NAMALWA (cell line): ENCODE data around the gene PRMT7.

Experiments
- DNase-seq: peaks from one replicate; pipeline ENCODE4 v3.0.0-alpha.2; 2015; ENCODE audit warnings: low spot score

Gene PRMT7

GRCh38 chr16:68310774-68311511 lies at the start of gene PRMT7, which contains the start of gene SLC7A6OS:
Gene PRMT7 (plus strand): TSS chr16:68311019. CDS start chr16:68315980, 4,961 bp downstream.
Gene SLC7A6OS (minus strand): TSS chr16:68310946. CDS start chr16:68310926, 20 bp downstream.
- DNase-seq = peak; percentile 97

GRCh38 chr16:68263559-68264127 lies 47.2 kb upstream of the PRMT7 start:
- no peak for DNase-seq

- peak; percentile 91 for DNase-seq
Observed at GRCh38 chr16:68264128-68265077, 46.4 kb upstream of the PRMT7 start, which contains the start of gene SLC7A6. Gene SLC7A6 (plus strand): TSS chr16:68264526. CDS start chr16:68274727, 10,201 bp downstream.

DNA sequence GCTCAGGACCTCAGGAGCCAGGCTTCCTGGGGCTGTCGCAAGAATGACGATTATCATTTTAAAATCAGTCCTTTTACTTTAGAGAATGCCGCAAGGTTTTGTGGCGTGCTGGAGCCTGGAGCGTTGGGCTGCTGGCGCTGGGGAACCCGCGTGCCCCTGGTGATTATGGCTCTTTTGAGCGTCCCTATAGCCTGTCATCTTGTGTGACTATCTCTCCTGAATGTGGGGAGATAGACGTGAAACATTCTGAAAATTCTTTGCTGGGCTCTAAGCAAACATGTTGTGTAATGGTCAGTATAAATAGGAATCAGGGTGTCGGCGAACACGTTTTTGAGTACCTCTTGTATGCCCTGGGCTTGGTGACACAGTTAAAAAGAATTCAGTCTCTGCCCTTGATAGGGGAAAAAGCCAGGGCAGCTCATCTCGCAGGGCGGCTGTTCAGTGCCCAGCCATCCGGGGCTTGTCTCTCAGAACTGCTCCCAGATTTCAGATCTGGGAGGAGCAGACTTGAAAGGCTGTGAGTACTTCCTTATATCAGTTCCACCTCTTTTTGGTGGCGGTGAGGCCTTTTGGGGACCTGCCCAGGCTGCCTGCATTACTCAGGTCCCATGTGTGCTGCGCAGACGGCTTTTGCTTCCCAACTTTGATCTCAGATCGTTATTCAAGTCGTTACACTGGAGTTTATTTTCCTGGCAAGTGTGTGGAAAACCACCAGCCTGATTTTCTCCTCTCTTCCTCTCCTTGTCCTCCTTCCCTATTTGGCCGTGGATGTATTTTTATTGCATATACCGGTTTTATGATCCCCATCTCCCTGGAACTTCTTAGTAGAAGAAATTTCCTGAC lies 45.5 kb upstream of the PRMT7 start:
- DNase-seq = peak; percentile 64

GRCh38 chr16:68267612-68268405 lies 43.0 kb upstream of the PRMT7 start:
- DNase-seq = no peak

- DNase-seq = no peak
Observed at GRCh38 chr16:68269793-68270192, 41.0 kb upstream of the PRMT7 start.

DNA sequence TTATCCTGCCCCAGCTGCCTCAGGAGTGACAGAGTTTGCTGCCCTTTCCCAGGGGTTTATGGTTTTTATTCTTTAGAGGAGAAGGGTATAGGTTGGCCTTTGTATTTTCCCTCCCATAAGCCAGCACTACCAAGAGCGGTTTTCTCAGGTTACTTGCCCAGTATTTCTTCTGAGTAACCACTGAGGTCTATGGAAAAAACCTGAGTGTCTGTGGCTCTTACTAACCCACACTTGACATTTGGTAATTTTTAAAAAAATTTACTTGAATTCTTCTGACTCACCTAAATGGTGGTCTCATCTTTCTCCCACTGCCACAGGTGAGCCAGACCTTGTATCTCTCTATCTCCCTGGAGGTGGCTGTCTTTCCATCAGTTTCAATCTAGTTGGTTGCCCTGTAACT lies 40.5 kb upstream of the PRMT7 start:
- no peak for DNase-seq

DNA sequence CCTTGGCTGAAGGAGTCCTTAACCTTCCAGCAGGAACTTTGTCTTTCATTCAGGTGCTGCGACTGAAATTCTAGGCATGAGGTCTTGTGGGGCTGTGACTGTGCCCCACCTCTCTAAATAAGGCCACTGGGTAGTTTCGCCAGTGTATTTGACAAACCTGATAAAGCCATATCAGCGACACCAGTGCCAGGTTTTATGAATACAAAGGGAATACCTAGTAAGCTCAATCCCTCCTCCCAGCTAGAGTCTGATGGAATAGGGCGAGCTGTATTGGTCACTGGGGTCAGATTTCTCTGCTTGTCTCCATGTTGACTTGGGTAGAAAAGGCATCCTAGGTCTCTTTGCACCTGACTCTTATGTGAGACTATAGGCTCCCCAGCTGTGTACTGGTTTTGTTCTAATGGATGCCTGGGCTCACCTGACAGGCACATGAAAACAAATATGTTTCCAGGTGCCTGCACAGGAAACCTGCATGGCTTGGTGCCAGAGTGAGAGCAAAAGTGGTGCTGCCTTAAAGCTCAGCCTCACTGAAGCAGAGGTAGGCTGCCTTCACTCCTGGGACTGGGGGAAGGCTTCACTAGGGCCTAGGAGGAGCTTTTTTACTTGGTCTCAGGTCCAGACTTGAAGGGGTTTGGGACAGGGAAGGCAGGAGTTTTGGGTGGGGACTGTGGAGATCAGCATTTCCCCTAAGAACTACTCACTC lies 38.2 kb upstream of the PRMT7 start:
- DNase-seq = no peak

GRCh38 chr16:68273459-68273858 lies 37.4 kb upstream of the PRMT7 start:
- no peak for DNase-seq

DNA sequence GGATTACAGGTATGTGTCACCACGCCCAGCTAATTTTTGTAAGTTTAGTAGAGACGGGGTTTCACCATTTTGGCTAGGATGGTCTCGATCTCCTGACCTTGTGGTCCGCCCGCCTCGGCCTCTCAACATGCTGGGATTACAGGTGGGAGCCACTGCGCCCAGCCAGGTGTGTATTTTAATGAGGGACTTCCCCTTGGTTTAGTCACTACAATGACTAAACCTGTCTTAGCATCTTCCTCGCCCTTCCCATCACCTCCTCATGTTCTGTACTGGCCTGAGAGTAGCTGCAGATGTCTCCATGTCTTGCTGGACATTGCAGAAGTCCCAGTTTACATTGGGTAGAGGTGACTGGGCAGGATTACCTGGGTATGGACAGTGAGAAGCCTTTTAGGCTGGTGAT lies 36.9 kb upstream of the PRMT7 start:
- DNase-seq = no peak

- DNase-seq = no peak
Observed at GRCh38 chr16:68274441-68274840, 36.4 kb upstream of the PRMT7 start.

- DNase-seq = peak; percentile 33
Observed at GRCh38 chr16:68275611-68276191, 35.1 kb upstream of the PRMT7 start.

DNA sequence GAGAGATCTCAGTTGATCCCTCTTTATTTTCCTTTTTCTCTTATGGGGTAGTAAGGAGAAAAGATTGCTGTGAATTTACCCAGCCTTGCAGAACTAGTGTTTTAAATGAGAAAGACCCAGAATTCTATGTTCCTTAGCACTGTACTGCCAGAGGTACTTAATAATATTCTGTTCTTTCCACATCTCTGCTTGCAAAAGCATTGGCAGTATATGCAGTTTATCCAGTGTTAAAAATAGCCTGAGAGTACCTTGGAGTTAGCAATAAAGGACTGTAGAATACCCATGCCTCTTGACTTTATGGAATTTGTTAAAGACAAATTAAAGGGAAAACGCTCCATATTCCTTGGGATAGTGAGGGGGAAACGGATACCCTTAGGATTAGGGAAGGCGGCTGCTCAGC lies 34.6 kb upstream of the PRMT7 start:
- DNase-seq = no peak

GRCh38 chr16:68279726-68280558 lies 30.9 kb upstream of the PRMT7 start:
- DNase-seq = no peak

DNA sequence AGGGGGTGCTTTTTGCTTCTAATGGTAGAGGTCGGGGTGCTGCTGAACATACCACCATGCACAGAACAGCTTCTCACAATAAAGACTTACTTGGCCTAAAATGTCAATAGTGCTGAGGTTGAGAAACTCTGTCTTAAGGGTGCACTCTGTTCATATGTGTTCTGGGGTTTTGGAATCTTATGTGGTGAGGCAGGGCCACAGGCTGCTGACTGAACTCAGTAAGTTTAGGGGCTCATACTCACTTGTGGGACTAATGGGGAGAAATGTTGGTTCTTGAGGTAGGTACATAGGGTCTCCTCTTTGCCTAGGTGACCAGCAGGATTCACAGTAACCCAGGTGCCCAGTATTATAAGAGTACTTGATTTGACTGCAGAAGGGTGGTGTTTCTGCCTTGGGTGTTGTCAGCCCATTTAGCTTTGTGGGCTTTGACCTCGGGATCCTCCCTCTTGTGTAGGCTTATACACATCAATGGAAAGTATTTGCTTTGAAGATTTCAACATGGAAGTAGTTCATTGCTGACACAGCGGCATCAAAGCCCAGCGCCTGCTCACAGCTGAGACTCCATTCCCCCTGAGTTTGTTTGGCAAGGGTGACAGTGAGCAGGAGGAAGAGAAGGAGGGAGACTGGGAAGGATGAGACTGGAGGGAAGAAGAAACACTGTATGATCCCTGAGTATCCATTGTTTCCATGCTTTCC lies 29.3 kb upstream of the PRMT7 start:
- DNase-seq = no peak

- DNase-seq = no peak
Observed at GRCh38 chr16:68282064-68282452, 28.8 kb upstream of the PRMT7 start.

DNA sequence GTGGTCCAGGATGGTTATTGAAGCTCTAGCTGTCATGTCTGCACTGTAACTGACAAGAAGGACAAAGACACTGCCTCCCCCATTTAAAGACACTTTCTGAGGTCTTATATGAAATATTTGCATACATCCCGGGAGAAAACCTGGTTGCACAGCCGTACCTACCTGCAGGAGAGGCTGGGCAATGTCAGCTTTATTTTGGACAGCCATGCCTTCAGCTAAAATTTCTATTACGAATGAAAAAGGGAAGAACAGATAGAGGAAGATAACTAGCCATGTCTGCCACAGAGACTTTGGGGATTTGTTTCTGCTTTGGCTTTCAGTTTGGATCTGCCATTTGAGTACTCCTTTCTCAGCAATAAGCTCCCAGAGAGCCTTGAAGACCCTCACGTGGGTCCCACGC lies 27.5 kb upstream of the PRMT7 start:
- DNase-seq = peak; percentile 37
